ENCODE measurements around the gene TMEM41A.

Gene TMEM41A

GRCh38 chr3:185498503-185499396, at the start of gene TMEM41A:
Gene TMEM41A, minus strand, starts transcription at chr3:185499035. Its CDS starts 74 bp downstream, at chr3:185498961.
- peaks cover 21% of the 10 kb centered on the region for H3K36me3 Mint-ChIP-seq (ENCODE audit: low read depth)
- H3K27me3 Mint-ChIP-seq: peaks cover 3% of the 10 kb centered on the region
- H3K4me1 Mint-ChIP-seq (ENCODE audit: low read depth): peaks cover 13% of the 10 kb centered on the region
- no peaks in the 10 kb centered on the region for H3K9me3 Mint-ChIP-seq
- peak within 1 kb of the TSS; percentile 85 for H3K27ac Mint-ChIP-seq
- H3K4me3 Mint-ChIP-seq: peak within 1 kb of the TSS; percentile 93

GRCh38 chr3:185540695-185541094, 41.9 kb upstream of the TMEM41A start:
- Mint-ChIP-seq H3K27ac (no peak overlapping the region), H3K27me3 (no peaks in the 10 kb centered on the region), H3K9me3 (peaks cover 3% of the 10 kb centered on the region), H3K4me1 (ENCODE audit: low read depth) (peaks cover 9% of the 10 kb centered on the region), H3K4me3 (no peak overlapping the region), H3K36me3 (ENCODE audit: low read depth) (no peaks in the 10 kb centered on the region)

GRCh38 chr3:185539934-185540333, 41.1 kb upstream of the TMEM41A start:
- H3K36me3 Mint-ChIP-seq (ENCODE audit: low read depth): no peaks in the 10 kb centered on the region
- no peaks in the 10 kb centered on the region for H3K27me3 Mint-ChIP-seq

GRCh38 chr3:185537369-185537970, 38.6 kb upstream of the TMEM41A start:
- H3K4me3 Mint-ChIP-seq: peak overlapping the region; percentile 45
- peaks cover 9% of the 10 kb centered on the region for H3K4me1 Mint-ChIP-seq (ENCODE audit: low read depth)
- H3K36me3 Mint-ChIP-seq (ENCODE audit: low read depth): no peaks in the 10 kb centered on the region
- peak overlapping the region; percentile 81 for H3K27ac Mint-ChIP-seq
- H3K9me3 Mint-ChIP-seq: peaks cover 3% of the 10 kb centered on the region
- H3K27me3 Mint-ChIP-seq: no peaks in the 10 kb centered on the region

More at GRCh38 chr3:185539934-185540333, 41.1 kb upstream of the TMEM41A start:
- Mint-ChIP-seq H3K4me3 (no peak overlapping the region), H3K27ac (no peak overlapping the region), H3K9me3 (peaks cover 3% of the 10 kb centered on the region), H3K4me1 (ENCODE audit: low read depth) (peaks cover 9% of the 10 kb centered on the region)

GRCh38 chr3:185534511-185534910, 35.7 kb upstream of the TMEM41A start:
- Mint-ChIP-seq H3K36me3 (ENCODE audit: low read depth) (no peaks in the 10 kb centered on the region), H3K4me1 (ENCODE audit: low read depth) (peaks cover 9% of the 10 kb centered on the region), H3K27ac (no peak overlapping the region), H3K9me3 (peaks cover 3% of the 10 kb centered on the region), H3K4me3 (no peak overlapping the region), H3K27me3 (no peaks in the 10 kb centered on the region)

GRCh38 chr3:185532901-185533300, 34.1 kb upstream of the TMEM41A start:
- Mint-ChIP-seq H3K36me3 (ENCODE audit: low read depth) (no peaks in the 10 kb centered on the region), H3K27ac (no peak overlapping the region), H3K4me1 (ENCODE audit: low read depth) (peaks cover 9% of the 10 kb centered on the region), H3K4me3 (no peak overlapping the region), H3K27me3 (no peaks in the 10 kb centered on the region), H3K9me3 (peaks cover 3% of the 10 kb centered on the region)

GRCh38 chr3:185530856-185531255, 32.0 kb upstream of the TMEM41A start:
- Mint-ChIP-seq H3K9me3 (no peaks in the 10 kb centered on the region), H3K27ac (no peak overlapping the region), H3K4me3 (no peak overlapping the region), H3K4me1 (ENCODE audit: low read depth) (no peaks in the 10 kb centered on the region), H3K27me3 (peaks cover under 1% of the 10 kb centered on the region), H3K36me3 (ENCODE audit: low read depth) (no peaks in the 10 kb centered on the region)

GRCh38 chr3:185528532-185528931, 29.7 kb upstream of the TMEM41A start:
- no peak overlapping the region for H3K27ac Mint-ChIP-seq
- no peaks in the 10 kb centered on the region for H3K4me1 Mint-ChIP-seq (ENCODE audit: low read depth)
- H3K27me3 Mint-ChIP-seq: peaks cover 10% of the 10 kb centered on the region

GRCh38 chr3:185527364-185527763, 28.5 kb upstream of the TMEM41A start:
- Mint-ChIP-seq H3K9me3 (no peaks in the 10 kb centered on the region), H3K4me3 (no peak overlapping the region), H3K4me1 (ENCODE audit: low read depth) (no peaks in the 10 kb centered on the region), H3K27me3 (peaks cover 11% of the 10 kb centered on the region), H3K36me3 (ENCODE audit: low read depth) (no peaks in the 10 kb centered on the region), H3K27ac (no peak overlapping the region)

More at GRCh38 chr3:185528532-185528931, 29.7 kb upstream of the TMEM41A start:
- H3K9me3 Mint-ChIP-seq: no peaks in the 10 kb centered on the region
- no peaks in the 10 kb centered on the region for H3K36me3 Mint-ChIP-seq (ENCODE audit: low read depth)
- no peak overlapping the region for H3K4me3 Mint-ChIP-seq

GRCh38 chr3:185526349-185526951, 27.6 kb upstream of the TMEM41A start:
- Mint-ChIP-seq H3K4me3 (no peak overlapping the region), H3K9me3 (no peaks in the 10 kb centered on the region), H3K27ac (no peak overlapping the region), H3K4me1 (ENCODE audit: low read depth) (no peaks in the 10 kb centered on the region), H3K27me3 (peaks cover 15% of the 10 kb centered on the region), H3K36me3 (ENCODE audit: low read depth) (no peaks in the 10 kb centered on the region)

GRCh38 chr3:185521349-185522138, 22.7 kb upstream of the TMEM41A start:
- Mint-ChIP-seq H3K4me3 (no peak overlapping the region), H3K27ac (no peak overlapping the region), H3K9me3 (no peaks in the 10 kb centered on the region), H3K4me1 (ENCODE audit: low read depth) (no peaks in the 10 kb centered on the region), H3K27me3 (peaks cover 26% of the 10 kb centered on the region), H3K36me3 (ENCODE audit: low read depth) (no peaks in the 10 kb centered on the region)

- Mint-ChIP-seq H3K9me3 (no peaks in the 10 kb centered on the region), H3K36me3 (ENCODE audit: low read depth) (no peaks in the 10 kb centered on the region), H3K4me1 (ENCODE audit: low read depth) (no peaks in the 10 kb centered on the region), H3K27me3 (peaks cover 17% of the 10 kb centered on the region), H3K27ac (no peak overlapping the region), H3K4me3 (no peak overlapping the region)
Observed at GRCh38 chr3:185519021-185519420, 20.2 kb upstream of the TMEM41A start.

- H3K27me3 Mint-ChIP-seq: peaks cover 19% of the 10 kb centered on the region
Observed at GRCh38 chr3:185517387-185518130, 18.7 kb upstream of the TMEM41A start.

GRCh38 chr3:185511711-185512110, 12.9 kb upstream of the TMEM41A start:
- Mint-ChIP-seq H3K36me3 (ENCODE audit: low read depth) (no peaks in the 10 kb centered on the region), H3K4me1 (ENCODE audit: low read depth) (no peaks in the 10 kb centered on the region), H3K4me3 (no peak overlapping the region), H3K27ac (no peak overlapping the region), H3K27me3 (peaks cover 4% of the 10 kb centered on the region), H3K9me3 (no peaks in the 10 kb centered on the region)

More at GRCh38 chr3:185517387-185518130, 18.7 kb upstream of the TMEM41A start:
- no peaks in the 10 kb centered on the region for H3K4me1 Mint-ChIP-seq (ENCODE audit: low read depth)
- H3K36me3 Mint-ChIP-seq (ENCODE audit: low read depth): no peaks in the 10 kb centered on the region
- no peak overlapping the region for H3K4me3 Mint-ChIP-seq
- H3K9me3 Mint-ChIP-seq: no peaks in the 10 kb centered on the region
- no peak overlapping the region for H3K27ac Mint-ChIP-seq

Measured in stimulated activated naive CD8-positive, alpha-beta T cell treated with anti-CD3 and anti-CD28 coated beads, Interleukin-15, Interleukin-2, amounts not matched to agents 100 ng/mL and 50 ng/mL, for 24 hours (primary cell).